Duodenal mucosa (tissue), 2 donors: ENCODE results near the gene URM1.

Source experiments
- H3K27ac ChIP-seq: one replicate; pipeline ENCODE4 v1.7.0; 2013; ENCODE audit warnings: low read depth, low read length
- H3K27me3 ChIP-seq, 2 donors: one replicate each; pipeline ENCODE4 v1.7.0; 2013; ENCODE audit warnings: low read length in 2 of 2, control low read depth in 1 of 2; ENCODE audit not compliant: insufficient read depth in 2 of 2, control insufficient read depth in 1 of 2
- H3K36me3 ChIP-seq, 2 donors: one replicate each; pipeline ENCODE4 v1.7.0; 2013; ENCODE audit warnings: low read length in 2 of 2, control low read depth in 1 of 2; ENCODE audit not compliant: insufficient read depth in 2 of 2, control insufficient read depth in 1 of 2
- H3K4me1 ChIP-seq, 2 donors: one replicate each; pipeline ENCODE4 v1.7.0; 2013; ENCODE audit warnings: low read length in 2 of 2, control low read depth in 1 of 2; ENCODE audit not compliant: insufficient read depth in 2 of 2, control insufficient read depth in 1 of 2
- H3K4me3 ChIP-seq, 2 donors: one replicate each; pipeline ENCODE4 v1.7.0; 2013; ENCODE audit warnings: low read length in 2 of 2, low read depth in 1 of 2
- H3K9ac ChIP-seq, 2 donors: one replicate each; pipeline ENCODE4 v1.7.0; 2013; ENCODE audit warnings: low read length in 2 of 2, low read depth in 1 of 2
- H3K9me3 ChIP-seq, 2 donors: one replicate each; pipeline ENCODE4 v1.7.0; 2013; ENCODE audit warnings: low read length in 2 of 2, control low read depth in 1 of 2; ENCODE audit not compliant: control insufficient read depth in 1 of 2

Gene URM1

GRCh38 chr9:128349125-128349524 is 22.0 kb upstream of the URM1 start:
- no peaks in the 10 kb centered on the region for H3K9me3 ChIP-seq
- no peaks in the 10 kb centered on the region for H3K27me3 ChIP-seq
- H3K27ac ChIP-seq = no peak overlapping the region
- H3K9ac ChIP-seq = no peak overlapping the region
- peaks cover 40 to 78% of the 10 kb centered on the region in 2 donors for H3K36me3 ChIP-seq
- H3K4me1 ChIP-seq = no peaks in the 10 kb centered on the region
- H3K4me3 ChIP-seq = no peak overlapping the region

GRCh38 chr9:128349772-128350171 is 21.4 kb upstream of the URM1 start:
- no peak overlapping the region for H3K27ac ChIP-seq
- H3K4me1 ChIP-seq = no peaks in the 10 kb centered on the region
- no peaks in the 10 kb centered on the region for H3K9me3 ChIP-seq
- peaks cover 42 to 73% of the 10 kb centered on the region in 2 donors for H3K36me3 ChIP-seq
- no peak overlapping the region for H3K9ac ChIP-seq
- no peaks in the 10 kb centered on the region for H3K27me3 ChIP-seq
- no peak overlapping the region for H3K4me3 ChIP-seq

GRCh38 chr9:128355451-128355850 is 15.7 kb upstream of the URM1 start:
- Histone ChIP-seq H3K4me3 (no peak overlapping the region), H3K9ac (no peak overlapping the region), H3K27me3 (no peaks in the 10 kb centered on the region), H3K36me3 (peaks cover 20 to 50% of the 10 kb centered on the region in 2 donors), H3K9me3 (no peaks in the 10 kb centered on the region), H3K4me1 (no peaks in the 10 kb centered on the region), H3K27ac (no peak overlapping the region)

- Histone ChIP-seq H3K4me1 (peaks cover 13% of the 10 kb centered on the region in 2 donors), H3K27me3 (no peaks in the 10 kb centered on the region), H3K27ac (no peak overlapping the region), H3K9ac (no peak overlapping the region), H3K36me3 (peaks cover 10 to 37% of the 10 kb centered on the region in 2 donors), H3K9me3 (no peaks in the 10 kb centered on the region), H3K4me3 (no peak overlapping the region)
Observed at GRCh38 chr9:128358090-128358489, 13.1 kb upstream of the URM1 start.

GRCh38 chr9:128358861-128359260 is 12.3 kb upstream of the URM1 start:
- Histone ChIP-seq H3K4me1 (peaks cover 13% of the 10 kb centered on the region in 2 donors), H3K4me3 (no peak overlapping the region), H3K27ac (no peak overlapping the region), H3K27me3 (no peaks in the 10 kb centered on the region), H3K36me3 (peaks cover 9 to 32% of the 10 kb centered on the region in 2 donors), H3K9ac (no peak overlapping the region), H3K9me3 (no peaks in the 10 kb centered on the region)

- Histone ChIP-seq H3K9ac (no peak overlapping the region), H3K27ac (no peak overlapping the region), H3K4me3 (no peak overlapping the region)
Observed at GRCh38 chr9:128360826-128361225, 10.3 kb upstream of the URM1 start.

GRCh38 chr9:128361296-128361985 is 9.7 kb upstream of the URM1 start:
- H3K9me3 ChIP-seq = no peaks in the 10 kb centered on the region
- H3K4me3 ChIP-seq = peak overlapping the region; percentile 71 to 84
- peak overlapping the region; percentile 25 to 64 for H3K9ac ChIP-seq
- H3K36me3 ChIP-seq = peaks cover 0 to 12% of the 10 kb centered on the region in 2 donors
- no peaks in the 10 kb centered on the region for H3K27me3 ChIP-seq
- no peak overlapping the region for H3K27ac ChIP-seq
- peaks cover 20 to 23% of the 10 kb centered on the region in 2 donors for H3K4me1 ChIP-seq

More at GRCh38 chr9:128360826-128361225, 10.3 kb upstream of the URM1 start:
- no peaks in the 10 kb centered on the region for H3K9me3 ChIP-seq
- peaks cover 0 to 18% of the 10 kb centered on the region in 2 donors for H3K36me3 ChIP-seq
- no peaks in the 10 kb centered on the region for H3K27me3 ChIP-seq
- peaks cover 20 to 23% of the 10 kb centered on the region in 2 donors for H3K4me1 ChIP-seq

GRCh38 chr9:128361986-128362646 is 9.1 kb upstream of the URM1 start:
- Histone ChIP-seq H3K36me3 (peaks cover 0 to 12% of the 10 kb centered on the region in 2 donors), H3K4me3 (peak overlapping the region; percentile 71 to 84), H3K27me3 (no peaks in the 10 kb centered on the region), H3K27ac (no peak overlapping the region), H3K9me3 (no peaks in the 10 kb centered on the region), H3K9ac (peak overlapping the region; percentile 25 to 64), H3K4me1 (peaks cover 22 to 26% of the 10 kb centered on the region in 2 donors)

GRCh38 chr9:128362774-128363173 is 8.4 kb upstream of the URM1 start:
- no peaks in the 10 kb centered on the region for H3K27me3 ChIP-seq
- H3K27ac ChIP-seq = no peak overlapping the region
- peaks cover 23 to 29% of the 10 kb centered on the region in 2 donors for H3K4me1 ChIP-seq
- peak overlapping the region in 1 of 2 donors; percentile 64 for H3K9ac ChIP-seq
- H3K9me3 ChIP-seq = no peaks in the 10 kb centered on the region
- peaks cover 0 to 6% of the 10 kb centered on the region in 2 donors for H3K36me3 ChIP-seq
- no peak overlapping the region for H3K4me3 ChIP-seq

- H3K4me3 ChIP-seq = no peak overlapping the region
- H3K9ac ChIP-seq = peak overlapping the region in 1 of 2 donors; percentile 64
- no peaks in the 10 kb centered on the region for H3K9me3 ChIP-seq
- H3K36me3 ChIP-seq = no peaks in the 10 kb centered on the region
- no peaks in the 10 kb centered on the region for H3K27me3 ChIP-seq
- H3K4me1 ChIP-seq = peaks cover 28 to 33% of the 10 kb centered on the region in 2 donors
- H3K27ac ChIP-seq = no peak overlapping the region
Observed at GRCh38 chr9:128365525-128365924, 5.6 kb upstream of the URM1 start.
